H9 (cell line): ENCODE measurements around the gene NTSR1. TPM values are rescaled to one million over a fixed set of nuclear protein-coding genes. Genes with fewer than 3 reads are reported as not detected.

Source experiments
- DNase-seq: peaks from one replicate; pipeline ENCODE4 v3.0.0-alpha.2; 2017
- H2AFZ ChIP-seq: one replicate; pipeline ENCODE4 v1.6.1; 2013; ENCODE audit warnings: mild to moderate bottlenecking, low read length, control low read depth, moderate library complexity
- H2AK5ac ChIP-seq: 2 replicates; pipeline ENCODE4 v1.6.1; 2013; ENCODE audit warnings: low read length, control low read depth, mixed read lengths; ENCODE audit not compliant: insufficient read length
- H2BK120ac ChIP-seq: one replicate; pipeline ENCODE4 v1.6.1; 2013; ENCODE audit warnings: low read depth, mild to moderate bottlenecking, low read length, control low read depth, inconsistent platforms; ENCODE audit not compliant: poor library complexity, severe bottlenecking
- H2BK12ac ChIP-seq: 2 replicates; pipeline ENCODE4 v1.6.1; 2013; ENCODE audit warnings: low read length, control low read depth, mixed read lengths, low read depth; ENCODE audit not compliant: insufficient read length
- H2BK15ac ChIP-seq: 2 replicates; pipeline ENCODE4 v1.6.1; 2013; ENCODE audit warnings: low read depth, low read length, control low read depth
- H2BK20ac ChIP-seq: one replicate; pipeline ENCODE4 v1.6.1; 2013; ENCODE audit warnings: low read depth, mild to moderate bottlenecking, low read length, control low read depth, inconsistent platforms; ENCODE audit not compliant: poor library complexity, severe bottlenecking
- H2BK5ac ChIP-seq: 2 replicates; pipeline ENCODE4 v1.6.1; 2013; ENCODE audit warnings: low read length, control low read depth, mixed read lengths; ENCODE audit not compliant: insufficient read length
- H3K14ac ChIP-seq: 2 replicates; pipeline ENCODE4 v1.6.1; 2013; ENCODE audit warnings: low read length, control low read depth; ENCODE audit not compliant: insufficient read depth
- H3K18ac ChIP-seq: 2 replicates; pipeline ENCODE4 v1.6.1; 2013; ENCODE audit warnings: low read depth, mild to moderate bottlenecking, mixed read lengths, low read length, control low read depth; ENCODE audit not compliant: insufficient read length
- H3K23ac ChIP-seq: 2 replicates; pipeline ENCODE4 v1.6.1; 2013; ENCODE audit warnings: low read length, control low read depth, mixed read lengths, low read depth; ENCODE audit not compliant: insufficient read length
- H3K23me2 ChIP-seq: 2 replicates; pipeline ENCODE4 v1.6.1; 2013; ENCODE audit warnings: low read depth, mild to moderate bottlenecking, mixed read lengths, low read length, control low read depth; ENCODE audit not compliant: insufficient read length, poor library complexity, severe bottlenecking
- H3K27ac ChIP-seq: 2 replicates; pipeline ENCODE4 v1.5.1; 2013; ENCODE audit warnings: low read length, control low read depth, mixed read lengths, low read depth; ENCODE audit not compliant: insufficient read length
- H3K27me3 ChIP-seq: 2 replicates; pipeline ENCODE4 v1.6.1; 2013; ENCODE audit warnings: low read length, control low read depth, inconsistent platforms; ENCODE audit not compliant: insufficient read depth
- H3K4ac ChIP-seq: 2 replicates; pipeline ENCODE4 v1.6.1; 2013; ENCODE audit warnings: low read depth, mild to moderate bottlenecking, control low read depth, inconsistent platforms, low read length, moderate library complexity
- H3K4me1 ChIP-seq: 2 replicates; pipeline ENCODE4 v1.6.1; 2013; ENCODE audit warnings: low read length, control low read depth, inconsistent platforms; ENCODE audit not compliant: insufficient read depth
- H3K4me2 ChIP-seq: 2 replicates; pipeline ENCODE4 v1.6.1; 2013; ENCODE audit warnings: low read length, control low read depth, mixed read lengths; ENCODE audit not compliant: insufficient read length, insufficient read depth
- H3K56ac ChIP-seq: 2 replicates; pipeline ENCODE4 v1.6.1; 2013; ENCODE audit warnings: low read depth, mild to moderate bottlenecking, mixed read lengths, low read length, control low read depth; ENCODE audit not compliant: insufficient read length
- H3K79me1 ChIP-seq: 2 replicates; pipeline ENCODE4 v1.6.1; 2013; ENCODE audit warnings: low read depth, mild to moderate bottlenecking, moderate library complexity, low read length, control low read depth, inconsistent platforms; ENCODE audit not compliant: insufficient read depth, poor library complexity, severe bottlenecking
- H3K79me2 ChIP-seq: 2 replicates; pipeline ENCODE4 v1.6.1; 2013; ENCODE audit warnings: low read length, control low read depth, inconsistent platforms; ENCODE audit not compliant: insufficient read depth
- H3K9ac ChIP-seq: 2 replicates; pipeline ENCODE4 v1.6.1; 2013; ENCODE audit warnings: low read length, control low read depth, mixed read lengths; ENCODE audit not compliant: insufficient read length; ENCODE audit errors: extremely low read depth
- H3K9me3 ChIP-seq: one replicate; pipeline ENCODE4 v1.6.1; 2013; ENCODE audit warnings: low read depth, low read length, inconsistent platforms; ENCODE audit not compliant: control insufficient read depth
- H3T11ph ChIP-seq: one replicate; pipeline ENCODE4 v1.6.1; 2013; ENCODE audit warnings: mild to moderate bottlenecking, low read length, control low read depth, inconsistent platforms
- H4K20me1 ChIP-seq: one replicate; pipeline ENCODE4 v1.6.1; 2013; ENCODE audit not compliant: control insufficient read depth, insufficient read length, insufficient read depth
- H4K5ac ChIP-seq: 2 replicates; pipeline ENCODE4 v1.6.1; 2013; ENCODE audit warnings: low read depth, mild to moderate bottlenecking, mixed read lengths, low read length, control low read depth; ENCODE audit not compliant: insufficient read length
- H4K8ac ChIP-seq: replicated peaks from 2 replicates; pipeline ENCODE4 v1.6.1; 2013; ENCODE audit warnings: low read length, control low read depth, mixed read lengths, low read depth; ENCODE audit not compliant: insufficient read length
- H4K91ac ChIP-seq: 2 replicates; pipeline ENCODE4 v1.6.1; 2013; ENCODE audit warnings: low read depth, mild to moderate bottlenecking, moderate library complexity, mixed read lengths, low read length, control low read depth; ENCODE audit not compliant: insufficient read length
- H3K27ac Mint-ChIP-seq, 3 experiments: 2 replicates in 2 of 3; 3 replicates in 1 of 3; pipeline ENCODE4 v1.8.0; 2020 to 2021; ENCODE audit warnings: mixed read lengths in 3 of 3, mild to moderate bottlenecking in 1 of 3, moderate library complexity in 1 of 3
- H3K27me3 Mint-ChIP-seq: 2 replicates; pipeline ENCODE4 v1.8.0; 2021; ENCODE audit warnings: low read depth, mild to moderate bottlenecking, moderate library complexity, mixed read lengths
- H3K36me3 Mint-ChIP-seq, 3 experiments: 2 replicates in 2 of 3; 3 replicates in 1 of 3; pipeline ENCODE4 v1.8.0; 2020 to 2021; ENCODE audit warnings: low read depth in 3 of 3, mixed read lengths in 3 of 3; ENCODE audit not compliant: insufficient read depth in 1 of 3
- H3K4me1 Mint-ChIP-seq, 2 experiments: 2 replicates each; pipeline ENCODE4 v1.8.0; 2020; ENCODE audit warnings: mixed read lengths in 2 of 2
- H3K4me3 Mint-ChIP-seq, 2 experiments: 2 replicates in 1 of 2; 3 replicates in 1 of 2; pipeline ENCODE4 v1.8.0; 2020 to 2021; ENCODE audit warnings: mild to moderate bottlenecking in 2 of 2, mixed read lengths in 2 of 2, moderate library complexity in 1 of 2
- H3K9me3 Mint-ChIP-seq, 2 experiments: 2 replicates in 1 of 2; 3 replicates in 1 of 2; pipeline ENCODE4 v1.8.0; 2020; ENCODE audit warnings: mild to moderate bottlenecking in 2 of 2, mixed read lengths in 2 of 2, moderate library complexity in 1 of 2
- CTCF ChIP-seq: fragments of 200-600 bp; sonication (generic); conservative IDR thresholded peaks from 3 replicates; pipeline ENCODE4 v1.8.0; 2021; ENCODE audit warnings: antibody characterized with exemption, mild to moderate bottlenecking
- WGBS: extraction: QIAGEN DNeasy Blood & Tissue Kit; methylation state at CpG from one replicate; pipeline ENCODE4 v1.1.7; 2013; ENCODE audit warnings: missing lambda C conversion rate, low lambda C conversion rate, mixed read lengths; ENCODE audit not compliant: insufficient read length; ENCODE audit errors: extremely low coverage; 5-methylcytosine and 5-hydroxymethylcytosine counted together
- total RNA-seq: library from RNA; stranded (reverse); gene quantifications from 2 replicates; pipeline ENCODE4 v1.2.1, GENCODE V29; 2021

The NTSR1 gene
- total RNA-seq, 1 experiment from 2014 or later, result 0.11 TPM

- H2AFZ ChIP-seq, result no peak overlapping the region
These were observed 31.0 kb upstream of the NTSR1 start for GRCh38 chr20:62677678-62678077.

More at GRCh38 chr20:62677678-62678077, 31.0 kb upstream of the NTSR1 start:
- Mint-ChIP-seq H3K9me3 (peaks cover 11 to 13% of the 10 kb centered on the region in 2 experiments), H3K4me1 (no peaks in the 10 kb centered on the region), H3K27ac (0 out of 7 replicates have a peak overlapping the region, but pooled peaks of 1 of the 3 experiments have one; percentile 57), H3K4me3 (no peak overlapping the region), H3K27me3 (peaks cover 18% of the 10 kb centered on the region), H3K36me3 (peaks cover 2 to 11% (median 7%) of the 10 kb centered on the region in 3 experiments; a peak in 3 of 7 replicates)
- no peak overlapping the region for H2BK15ac ChIP-seq
- no peak overlapping the region for H3K4ac ChIP-seq
- H3K4me2 ChIP-seq, result no peak overlapping the region
- no peak overlapping the region for H2BK5ac ChIP-seq
- no peak overlapping the region for H3K9ac ChIP-seq
- H4K91ac ChIP-seq, result no peak overlapping the region
- H2BK20ac ChIP-seq, result no peak overlapping the region
- no peaks in the 10 kb centered on the region for H4K20me1 ChIP-seq
- H3T11ph ChIP-seq, result no peak overlapping the region
- no CpG with 5 or more reads among the region's 10 CpGs for WGBS
- H4K5ac ChIP-seq, result no peak overlapping the region
- no peaks in the 10 kb centered on the region for H3K79me1 ChIP-seq
- no peak overlapping the region for H2AK5ac ChIP-seq
- H3K18ac ChIP-seq, result no peak overlapping the region
- H3K27me3 ChIP-seq, result no peaks in the 10 kb centered on the region
- H4K8ac ChIP-seq, result no peak overlapping the region
- H2BK120ac ChIP-seq, result no peak overlapping the region
- H3K56ac ChIP-seq, result no peak overlapping the region
- H3K14ac ChIP-seq, result no peak overlapping the region
- no peak for TF ChIP-seq CTCF
- no peaks in the 10 kb centered on the region for H3K9me3 ChIP-seq
- H3K4me1 ChIP-seq, result no peaks in the 10 kb centered on the region
- H3K79me2 ChIP-seq, result no peaks in the 10 kb centered on the region
- H3K23ac ChIP-seq, result no peak overlapping the region
- no peak overlapping the region for H2BK12ac ChIP-seq
- DNase-seq, result no peak
- no peaks in the 10 kb centered on the region for H3K23me2 ChIP-seq
- H3K27ac ChIP-seq, result no peak overlapping the region
